Smooth muscle cell of the brain vasculature (primary cell): Measurements from ENCODE around the gene SRPK3.
A peak's percentile ranks its signal among the peaks of the same experiment; 100 is the strongest.

Experiments used
- DNase-seq: peaks from one replicate; pipeline ENCODE4 v3.0.0-alpha.2; 2012; ENCODE audit warnings: low read depth, low spot score

SRPK3 gene

GRCh38 chrX:153783378-153784013 is 2.7 kb downstream of the SRPK3 start:
- DNase-seq, result no peak

- no peak for DNase-seq
Observed at GRCh38 chrX:153784325-153784967, 3.6 kb downstream of the SRPK3 start.

- DNase-seq, result no peak
Observed at GRCh38 chrX:153786669-153787068, 5.8 kb downstream of the SRPK3 start.

GRCh38 chrX:153789654-153790053 is 8.8 kb downstream of the SRPK3 start:
- no peak for DNase-seq

- no peak for DNase-seq
Observed at GRCh38 chrX:153791104-153791852, 10.4 kb downstream of the SRPK3 start.

GRCh38 chrX:153792368-153792767 is 11.5 kb downstream of the SRPK3 start:
- DNase-seq, result no peak

GRCh38 chrX:153793291-153793690 is 12.4 kb downstream of the SRPK3 start:
- DNase-seq, result no peak

GRCh38 chrX:153794018-153794896 is 13.4 kb downstream of the SRPK3 start, which contains the start of the genes IDH3G and SSR4:
TSS of gene IDH3G (minus strand) at chrX:153794375. CDS start at chrX:153794326, 49 bp downstream.
TSS of gene SSR4 (plus strand) at chrX:153794668. CDS start at chrX:153794688, 20 bp downstream.
- peak; percentile 81 for DNase-seq

- no peak for DNase-seq
Observed at GRCh38 chrX:153794897-153795816, 14.3 kb downstream of the SRPK3 start.

GRCh38 chrX:153797415-153798015 is 16.7 kb downstream of the SRPK3 start:
- no peak for DNase-seq

GRCh38 chrX:153799326-153799725 is 18.5 kb downstream of the SRPK3 start:
- DNase-seq, result no peak

GRCh38 chrX:153800177-153800722 is 19.4 kb downstream of the SRPK3 start:
- no peak for DNase-seq

GRCh38 chrX:153800746-153801145 is 19.9 kb downstream of the SRPK3 start:
- no peak for DNase-seq

- DNase-seq, result no peak
Observed at GRCh38 chrX:153801669-153802068, 20.8 kb downstream of the SRPK3 start.

GRCh38 chrX:153802513-153803045 is 21.7 kb downstream of the SRPK3 start:
- DNase-seq, result no peak

- no peak for DNase-seq
Observed at GRCh38 chrX:153803211-153804099, 22.6 kb downstream of the SRPK3 start.

- no peak for DNase-seq
Observed at GRCh38 chrX:153804100-153804595, 23.3 kb downstream of the SRPK3 start.

GRCh38 chrX:153804621-153805020 is 23.8 kb downstream of the SRPK3 start:
- DNase-seq, result no peak
